ENCODE data around the gene SLC25A30. TPM values are rescaled to one million over a fixed set of nuclear protein-coding genes. Genes with fewer than 3 reads are reported as not detected.

Gene SLC25A30
- polyA plus RNA-seq, 1 experiment: 10.4 TPM

- peaks cover 1% of the 10 kb centered on the region; the same call in 1 of the 2 replicates for H3K36me3 ChIP-seq (ENCODE audit: control insufficient read depth, insufficient read depth, low read length)
- no peaks in the 10 kb centered on the region for H3K27me3 ChIP-seq (ENCODE audit: control insufficient read depth, insufficient read depth, low read length)
- no peak overlapping the region for H3K4me3 ChIP-seq (ENCODE audit: low read depth, low read length)
- TF ChIP-seq CTCF (IDR thresholded peaks at IDR 0.05; ENCODE audit: insufficient read depth, low read depth, low read length): no peak
- DNase-seq (ENCODE audit: low read depth): no peak
- ChIA-PET CTCF (interaction anchor here (1.2 to 5.3 kb wide), 2 partner anchors 11 to 12 kb away, joined by 3 to 24 read pairs; partner anchors contain the start of gene SLC25A30), POLR2A (no interaction called here)
Measured at GRCh38 chr13:45406421-45406820, 11.8 kb downstream of the SLC25A30 start.

GRCh38 chr13:45403081-45403480 lies 15.1 kb downstream of the SLC25A30 start:
- no peaks in the 10 kb centered on the region for H3K27me3 ChIP-seq (ENCODE audit: control insufficient read depth, insufficient read depth, low read length)
- ChIA-PET POLR2A (no interaction called here), CTCF (interaction anchor here (0.6 to 1.2 kb wide), 2 partner anchors 9 to 15 kb away, joined by 3 to 4 read pairs; no protein-coding TSS in a partner anchor)

GRCh38 chr13:45402641-45403040 lies 15.5 kb downstream of the SLC25A30 start:
- Histone ChIP-seq H3K36me3 (ENCODE audit: control insufficient read depth, insufficient read depth, low read length) (peaks cover 4% of the 10 kb centered on the region; the same call in 1 of the 2 replicates), H3K4me3 (ENCODE audit: low read depth, low read length) (no peak overlapping the region), H3K27me3 (ENCODE audit: control insufficient read depth, insufficient read depth, low read length) (no peaks in the 10 kb centered on the region)
- POLR2A ChIA-PET: no interaction called here
- no peak for TF ChIP-seq CTCF (IDR thresholded peaks at IDR 0.05; ENCODE audit: insufficient read depth, low read depth, low read length)
- DNase-seq (ENCODE audit: low read depth): no peak
- CTCF ChIA-PET: interaction anchor here (0.6 to 1.2 kb wide), 2 partner anchors 9 to 15 kb away, joined by 3 to 4 read pairs; no protein-coding TSS in a partner anchor

More at GRCh38 chr13:45403081-45403480, 15.1 kb downstream of the SLC25A30 start:
- no peak for DNase-seq (ENCODE audit: low read depth)
- H3K36me3 ChIP-seq (ENCODE audit: control insufficient read depth, insufficient read depth, low read length): peaks cover 2% of the 10 kb centered on the region; the same call in 1 of the 2 replicates
- no peak overlapping the region for H3K4me3 ChIP-seq (ENCODE audit: low read depth, low read length)
- no peak for TF ChIP-seq CTCF (IDR thresholded peaks at IDR 0.05; ENCODE audit: insufficient read depth, low read depth, low read length)

GRCh38 chr13:45401314-45401713 lies 16.9 kb downstream of the SLC25A30 start:
- Histone ChIP-seq H3K36me3 (ENCODE audit: control insufficient read depth, insufficient read depth, low read length) (peaks cover 4% of the 10 kb centered on the region; the same call in 1 of the 2 replicates), H3K4me3 (ENCODE audit: low read depth, low read length) (no peak overlapping the region), H3K27me3 (ENCODE audit: control insufficient read depth, insufficient read depth, low read length) (no peaks in the 10 kb centered on the region)
- CTCF ChIA-PET: no interaction called here
- no peak for DNase-seq (ENCODE audit: low read depth)
- TF ChIP-seq CTCF (IDR thresholded peaks at IDR 0.05; ENCODE audit: insufficient read depth, low read depth, low read length): no peak
- POLR2A ChIA-PET: no interaction called here

GRCh38 chr13:45398877-45399276 lies 19.3 kb downstream of the SLC25A30 start:
- Histone ChIP-seq H3K27me3 (ENCODE audit: control insufficient read depth, insufficient read depth, low read length) (no peaks in the 10 kb centered on the region), H3K36me3 (ENCODE audit: control insufficient read depth, insufficient read depth, low read length) (peaks cover 4% of the 10 kb centered on the region; the same call in 1 of the 2 replicates), H3K4me3 (ENCODE audit: low read depth, low read length) (no peak overlapping the region)
- CTCF ChIA-PET: interaction anchor here (0.7 to 1.9 kb wide), 3 partner anchors 7 to 28 kb away, joined by 5 read pairs; no protein-coding TSS in a partner anchor
- DNase-seq (ENCODE audit: low read depth): no peak
- POLR2A ChIA-PET: interaction anchor here (0.5 kb wide), 1 partner anchor 13 kb away, joined by 4 read pairs; no protein-coding TSS in a partner anchor
- TF ChIP-seq CTCF (IDR thresholded peaks at IDR 0.05; ENCODE audit: insufficient read depth, low read depth, low read length): no peak

All from BJ (cell line).